NB4 (cell line): ENCODE data around the gene COX7A2.

Source experiments
- DNase-seq: peaks from one replicate; pipeline ENCODE4 v3.0.0; 2010; ENCODE audit warnings: low read depth
- H3K4me3 ChIP-seq: one replicate; pipeline ENCODE4 v1.5.1; 2011; ENCODE audit warnings: mild to moderate bottlenecking, low read depth, low read length, moderate library complexity
- CTCF ChIP-seq: IDR thresholded peaks from one replicate; pipeline ENCODE4 v1.5.1; 2012; ENCODE audit warnings: low read depth, low read length
- MAX ChIP-seq: IDR thresholded peaks from 2 replicates; pipeline ENCODE4 v1.6.1; 2011; ENCODE audit warnings: low read depth, low read length
- MYC ChIP-seq: IDR thresholded peaks from 2 replicates; pipeline ENCODE4 v1.6.1; 2011; ENCODE audit warnings: low read depth, low read length
- POLR2A ChIP-seq: IDR thresholded peaks from 2 replicates; pipeline ENCODE4 v1.6.1; 2011; ENCODE audit warnings: mild to moderate bottlenecking; ENCODE audit not compliant: insufficient read length; ENCODE audit errors: extremely low read depth

The COX7A2 gene

GRCh38 chr6:75263401-75263750, 19.8 kb upstream of the COX7A2 start:
- DNase-seq, result no peak
- no peak for TF ChIP-seq MAX
- no peak for TF ChIP-seq MYC
- TF ChIP-seq POLR2A, result no peak
- TF ChIP-seq CTCF, result no peak
- H3K4me3 ChIP-seq, result no peak overlapping the region

GRCh38 chr6:75262716-75263400, 19.3 kb upstream of the COX7A2 start:
- TF ChIP-seq CTCF (no peak), POLR2A (no peak), MYC (no peak), MAX (no peak)
- H3K4me3 ChIP-seq, result no peak overlapping the region
- no peak for DNase-seq

GRCh38 chr6:75261299-75261698, 17.7 kb upstream of the COX7A2 start:
- TF ChIP-seq MYC, result no peak
- no peak overlapping the region for H3K4me3 ChIP-seq
- no peak for DNase-seq

GRCh38 chr6:75257343-75258087, 13.9 kb upstream of the COX7A2 start:
- H3K4me3 ChIP-seq, result no peak overlapping the region
- TF ChIP-seq MAX (no peak), MYC (no peak), POLR2A (no peak), CTCF (no peak)
- DNase-seq, result no peak

- no peak overlapping the region for H3K4me3 ChIP-seq
- no peak for TF ChIP-seq MYC
- no peak for DNase-seq
Measured at GRCh38 chr6:75250552-75250951, 7.0 kb upstream of the COX7A2 start.

- no peak for TF ChIP-seq POLR2A
- no peak for TF ChIP-seq MAX
- no peak for TF ChIP-seq CTCF
- TF ChIP-seq MYC, result no peak
- no peak overlapping the region for H3K4me3 ChIP-seq
Measured at GRCh38 chr6:75249837-75250236, 6.2 kb upstream of the COX7A2 start.

GRCh38 chr6:75246386-75246785, 2.8 kb upstream of the COX7A2 start:
- no peak for TF ChIP-seq MYC
- no peak for TF ChIP-seq POLR2A
- no peak for TF ChIP-seq CTCF
- TF ChIP-seq MAX, result no peak
- H3K4me3 ChIP-seq, result no peak overlapping the region
- DNase-seq, result no peak

More at GRCh38 chr6:75249837-75250236, 6.2 kb upstream of the COX7A2 start:
- no peak for DNase-seq
